GM19099 (cell line): ENCODE results near the gene TBC1D22A.

Experiments
- POLR2A ChIP-seq: IDR thresholded peaks from 3 replicates; pipeline ENCODE4 v1.6.1; 2011; ENCODE audit warnings: low read depth; ENCODE audit not compliant: insufficient read length; ENCODE audit errors: extremely low read depth

TBC1D22A gene

GRCh38 chr22:47011131-47011858 is 248.8 kb downstream of the TBC1D22A start:
- TF ChIP-seq POLR2A = no peak

GRCh38 chr22:47011859-47012258 is 249.4 kb downstream of the TBC1D22A start:
- TF ChIP-seq POLR2A = no peak

- TF ChIP-seq POLR2A = no peak
These were observed 250.3 kb downstream of the TBC1D22A start for GRCh38 chr22:47012589-47013370.

DNA sequence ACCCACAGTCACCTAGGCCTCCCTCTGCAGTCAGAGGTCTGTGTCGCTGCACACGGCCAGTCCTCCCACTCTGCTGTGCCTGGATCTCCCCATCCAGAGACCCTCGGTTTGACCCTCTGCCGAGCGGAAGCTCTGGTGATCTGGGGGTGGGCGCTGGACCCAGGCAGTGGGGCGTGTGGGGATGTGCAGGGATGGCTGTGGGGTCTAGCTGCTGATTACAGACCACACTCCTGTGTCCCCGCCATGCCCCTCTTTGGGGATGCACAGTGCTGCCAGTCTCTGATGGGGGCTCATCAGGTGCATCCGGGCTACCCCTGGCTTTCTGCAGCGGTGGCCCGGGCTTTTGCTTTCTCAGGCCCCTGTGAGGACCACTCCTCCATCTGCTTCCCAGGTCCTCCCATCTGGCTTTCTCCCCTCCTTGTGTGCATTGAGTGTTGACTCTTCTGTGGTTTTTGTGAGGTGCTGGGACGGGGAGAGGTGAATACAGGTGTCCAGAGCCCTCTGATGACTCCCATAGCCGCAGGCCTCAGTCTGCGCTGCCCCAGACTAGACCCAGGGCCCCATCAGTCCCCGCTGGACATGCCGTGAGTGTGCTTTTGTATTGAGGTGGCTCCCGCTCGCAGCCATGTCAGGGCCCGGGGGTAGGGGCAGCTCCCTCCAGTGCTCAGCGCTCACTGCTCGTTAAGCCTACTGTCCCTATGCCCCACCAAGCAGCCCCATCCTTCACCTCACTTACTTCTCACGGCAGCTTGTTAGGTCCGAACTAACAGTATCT is 251.6 kb downstream of the TBC1D22A start:
- no peak for TF ChIP-seq POLR2A

DNA sequence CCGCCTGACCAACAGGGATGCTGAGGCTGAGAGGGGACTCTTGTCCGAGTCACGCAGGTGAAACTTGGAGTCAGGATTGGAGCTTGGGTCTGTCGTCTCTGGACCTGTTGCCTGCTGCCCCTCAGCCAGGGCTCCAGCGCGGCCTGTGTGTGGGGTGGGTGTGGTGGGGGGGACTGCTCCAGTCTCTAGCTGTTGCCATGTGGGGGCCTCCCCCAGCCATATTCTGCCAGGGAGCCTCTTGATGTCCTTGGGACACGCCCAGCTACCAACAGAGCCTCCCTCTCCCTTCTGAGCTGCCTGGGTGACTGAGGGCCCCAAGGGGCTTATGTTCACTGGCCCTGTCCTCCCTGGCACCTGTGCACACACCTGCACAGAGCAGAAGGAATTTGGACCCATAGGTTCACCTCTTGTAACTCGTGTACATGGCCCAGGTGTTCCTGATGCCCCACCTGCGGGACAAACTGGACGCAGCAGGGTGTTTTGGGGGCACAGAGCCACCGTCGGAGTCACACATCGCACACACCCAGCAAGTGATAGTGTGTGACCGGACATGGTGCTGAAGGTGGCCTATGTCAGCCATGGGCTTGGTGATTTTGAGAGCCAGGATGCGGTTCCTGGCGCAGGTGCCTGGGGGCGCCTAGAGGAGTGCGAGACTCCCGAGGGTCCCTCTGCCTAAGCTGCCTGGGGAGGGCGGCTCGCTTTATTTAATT is 252.3 kb downstream of the TBC1D22A start:
- TF ChIP-seq POLR2A = no peak

DNA sequence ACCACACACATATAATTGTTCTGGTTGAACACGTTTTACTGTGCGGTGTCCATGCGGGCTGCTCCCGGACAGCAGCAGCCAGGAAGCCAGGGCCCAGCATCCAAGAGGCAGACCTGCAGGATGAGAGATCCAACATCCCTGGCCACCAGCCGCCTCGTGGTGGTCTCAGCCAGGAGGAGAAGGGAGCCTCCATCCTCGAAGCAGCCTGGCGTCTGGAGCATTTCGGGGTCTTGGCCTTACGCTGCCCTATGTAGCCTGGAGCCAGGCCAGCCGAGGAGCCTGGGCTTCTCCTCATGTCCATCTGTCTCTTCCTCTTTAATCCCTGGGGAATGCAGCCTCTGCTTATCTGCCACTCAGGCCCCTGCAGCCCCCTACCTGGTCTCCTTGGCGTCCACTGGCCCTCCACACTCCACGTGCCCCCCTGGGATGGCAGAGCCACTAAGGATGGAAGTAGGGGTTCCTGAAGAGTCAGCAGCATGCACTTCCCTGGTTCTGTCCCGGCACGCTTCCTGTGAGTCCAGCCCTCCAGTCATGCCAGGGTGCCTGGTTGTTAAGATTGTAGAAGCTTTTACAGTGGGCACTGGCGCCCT is 253.2 kb downstream of the TBC1D22A start:
- no peak for TF ChIP-seq POLR2A

GRCh38 chr22:47016631-47017030 is 254.2 kb downstream of the TBC1D22A start:
- no peak for TF ChIP-seq POLR2A

GRCh38 chr22:47017245-47017644 is 254.8 kb downstream of the TBC1D22A start:
- TF ChIP-seq POLR2A = no peak

DNA sequence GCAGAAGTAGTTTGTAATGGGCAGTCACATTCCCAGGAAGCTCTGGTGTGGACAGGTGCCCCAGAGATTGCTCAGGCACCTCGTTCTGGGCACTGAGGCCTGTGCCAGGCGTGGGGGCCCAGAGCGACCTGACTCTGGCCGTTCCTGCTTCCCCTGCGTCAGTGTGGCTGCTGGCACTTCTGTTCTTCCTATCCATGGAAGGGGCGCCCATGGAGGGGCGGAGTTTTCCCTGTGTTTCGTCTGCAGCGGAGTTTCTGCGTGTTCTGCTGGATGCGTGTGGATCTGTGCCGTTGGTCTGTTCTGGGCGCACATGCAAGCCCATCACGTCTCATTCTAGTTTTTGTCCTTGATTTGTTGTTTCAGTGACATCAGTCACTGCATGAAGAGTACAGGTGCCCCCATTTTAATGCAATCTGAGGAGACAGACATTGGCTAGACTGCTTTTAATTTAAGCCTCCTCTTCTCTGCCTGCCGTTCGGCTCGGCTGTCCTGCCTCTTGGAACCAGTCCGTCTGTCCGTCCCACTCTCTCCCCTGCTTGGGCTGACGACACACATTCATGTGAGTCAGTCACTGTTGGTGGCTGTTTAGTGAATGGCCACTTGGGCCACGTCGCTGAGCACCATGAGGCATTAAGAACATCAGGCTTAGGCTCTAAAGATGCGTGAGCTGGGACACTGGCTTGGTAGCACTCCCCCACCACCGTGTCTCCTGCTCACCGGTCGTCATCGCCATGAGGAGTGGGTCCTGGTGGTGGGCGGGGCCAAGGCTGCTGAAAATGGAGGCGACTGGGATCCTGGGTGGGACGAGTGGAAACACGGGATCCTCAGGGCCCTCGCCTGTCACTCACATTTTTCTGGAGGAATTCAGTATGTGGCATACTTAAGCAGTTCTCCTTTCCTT is 255.8 kb downstream of the TBC1D22A start:
- TF ChIP-seq POLR2A = no peak

GRCh38 chr22:47019012-47019790 is 256.8 kb downstream of the TBC1D22A start:
- no peak for TF ChIP-seq POLR2A

- no peak for TF ChIP-seq POLR2A
These were observed 257.7 kb downstream of the TBC1D22A start for GRCh38 chr22:47020166-47020565.

DNA sequence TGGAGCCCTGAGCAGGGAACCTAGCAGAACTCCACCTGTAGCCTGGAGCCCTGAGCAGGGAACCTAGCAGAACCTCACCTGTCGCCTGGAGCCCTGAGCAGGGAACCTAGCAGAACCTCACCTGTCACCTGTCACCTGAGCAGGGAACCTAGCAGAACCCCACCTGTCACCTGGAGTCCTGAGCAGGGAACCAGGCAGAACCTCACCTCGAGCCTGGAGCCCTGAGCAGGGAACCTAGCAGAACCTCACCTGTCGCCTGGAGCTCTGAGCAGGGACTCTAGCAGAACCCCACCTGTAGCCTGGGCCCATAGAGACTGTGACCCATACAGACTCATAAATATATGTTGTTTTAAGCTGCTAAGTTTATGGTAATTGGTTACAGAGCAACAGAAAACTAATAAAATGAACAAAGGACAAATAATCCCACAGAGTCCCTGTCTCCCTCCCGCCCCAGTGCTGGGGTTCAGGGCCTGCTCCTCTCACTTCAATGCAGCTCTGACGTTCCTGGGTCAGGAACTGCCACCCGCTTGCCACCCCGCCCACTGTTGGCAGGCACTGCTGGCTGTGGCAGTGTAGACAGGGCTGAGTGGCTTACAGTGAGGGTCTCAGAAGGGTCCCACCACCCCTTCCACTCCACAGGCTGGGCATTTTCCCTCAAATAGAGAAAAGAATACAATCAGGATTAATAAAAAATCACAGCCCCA is 259.1 kb downstream of the TBC1D22A start:
- TF ChIP-seq POLR2A = no peak

DNA sequence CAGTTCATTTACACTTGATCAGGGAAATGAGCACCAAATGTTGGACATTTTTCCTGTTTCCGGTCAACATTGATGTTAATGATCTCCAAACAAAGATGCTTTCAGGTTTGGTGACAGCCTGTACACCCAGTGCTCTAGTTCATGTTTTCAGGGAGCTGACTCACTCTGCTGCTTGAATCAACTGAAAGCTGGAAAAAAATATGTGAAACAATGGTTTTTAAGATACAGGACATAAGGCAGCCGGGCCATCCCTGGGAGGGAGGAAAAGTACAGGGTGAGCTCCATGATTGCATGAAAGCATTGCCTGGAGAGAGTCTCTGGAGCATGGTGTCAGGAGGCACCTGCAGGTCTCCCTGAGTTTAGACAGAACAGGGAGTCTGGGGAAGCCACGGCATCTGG is 259.6 kb downstream of the TBC1D22A start:
- TF ChIP-seq POLR2A = no peak

GRCh38 chr22:47022475-47022874 is 260.0 kb downstream of the TBC1D22A start:
- no peak for TF ChIP-seq POLR2A
